Measurements from ENCODE around the gene MTARC1.

MTARC1 gene

GRCh38 chr1:220807726-220808125, 21.0 kb downstream of the MTARC1 start:
- DNase-seq = no peak

- no peak for DNase-seq
Observed at GRCh38 chr1:220808345-220809186, 21.9 kb downstream of the MTARC1 start.

GRCh38 chr1:220809187-220809550, 22.5 kb downstream of the MTARC1 start:
- DNase-seq = no peak

GRCh38 chr1:220809704-220810103, 23.0 kb downstream of the MTARC1 start:
- no peak for DNase-seq

- peak; percentile 5 to 56 for DNase-seq
Observed at GRCh38 chr1:220810179-220810653, 23.5 kb downstream of the MTARC1 start.

- DNase-seq = no peak
Observed at GRCh38 chr1:220810963-220811362, 24.2 kb downstream of the MTARC1 start.

GRCh38 chr1:220811695-220812094, 25.0 kb downstream of the MTARC1 start:
- DNase-seq = no peak

- no peak for DNase-seq
Observed at GRCh38 chr1:220812308-220812707, 25.6 kb downstream of the MTARC1 start.

GRCh38 chr1:220813013-220813412, 26.3 kb downstream of the MTARC1 start:
- DNase-seq = no peak

GRCh38 chr1:220815409-220815808, 28.7 kb downstream of the MTARC1 start:
- DNase-seq = no peak

GRCh38 chr1:220817907-220818306, 31.2 kb downstream of the MTARC1 start:
- DNase-seq = no peak

GRCh38 chr1:220818421-220819173, 31.9 kb downstream of the MTARC1 start:
- no peak for DNase-seq

GRCh38 chr1:220819467-220820026, 32.8 kb downstream of the MTARC1 start:
- DNase-seq = no peak

- DNase-seq = no peak
Observed at GRCh38 chr1:220824031-220824989, 37.6 kb downstream of the MTARC1 start.

- no peak for DNase-seq
Observed at GRCh38 chr1:220825819-220826551, 39.3 kb downstream of the MTARC1 start.

GRCh38 chr1:220826729-220827128, 40.0 kb downstream of the MTARC1 start:
- DNase-seq = no peak

- DNase-seq = no peak
Observed at GRCh38 chr1:220827445-220828178, 40.9 kb downstream of the MTARC1 start.

GRCh38 chr1:220828179-220828490, 41.4 kb downstream of the MTARC1 start:
- DNase-seq = no peak

GRCh38 chr1:220828950-220829586, 42.4 kb downstream of the MTARC1 start:
- DNase-seq = no peak

- DNase-seq = no peak
Observed at GRCh38 chr1:220833436-220833835, 46.7 kb downstream of the MTARC1 start.

Measured in SW 1271 (cell line).